CMK (cell line): ENCODE results near the gene STAT5B.
"Not testable (repeated sequence)": the region's sequence is repeated elsewhere in the genome, so short reads cannot be mapped to it uniquely, and the experiment has no call there.

Experiments used
- DNase-seq: peaks from one replicate; pipeline ENCODE4 v3.0.0-alpha.2; 2010; ENCODE audit warnings: low read depth

STAT5B gene

DNA sequence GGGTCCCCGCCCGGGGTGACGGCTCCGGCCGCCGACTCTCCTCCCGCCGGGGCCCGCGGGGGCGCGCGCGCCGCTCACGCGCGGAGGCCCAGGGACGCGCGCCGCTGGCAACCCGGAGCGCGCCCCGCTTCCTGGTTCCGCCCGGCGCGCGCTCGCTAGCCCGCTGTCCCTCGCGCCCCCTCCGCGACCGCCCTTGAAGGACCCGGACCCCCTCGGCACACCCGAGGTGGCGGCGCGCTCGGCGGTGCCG is at the start of gene STAT5B:
Gene STAT5B (minus strand): TSS at position 33 of the 250 bp plus-strand sequence. CDS start 44,264 bp downstream, outside the sequence.
- DNase-seq: peak; percentile 58

DNA sequence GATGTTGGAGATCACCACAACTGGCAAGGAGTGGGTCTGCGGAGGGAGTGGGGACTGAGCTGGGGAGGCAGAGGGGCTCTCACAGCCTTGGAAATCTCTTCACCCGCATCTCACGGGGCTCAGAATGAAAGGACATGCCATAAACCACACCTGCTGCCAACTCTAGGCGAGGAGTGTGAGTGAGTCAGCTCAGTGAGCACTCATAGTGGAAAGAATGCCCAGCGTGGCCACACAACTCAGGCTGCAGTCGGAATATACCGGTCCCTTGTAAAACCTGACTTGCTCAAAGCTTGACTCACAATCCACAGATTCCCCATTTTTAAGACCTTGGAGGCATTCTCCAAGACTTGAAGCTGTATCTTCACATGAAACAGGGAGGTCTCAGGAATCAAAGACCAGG is 48.8 kb upstream of the STAT5B start:
- DNase-seq: no peak

DNA sequence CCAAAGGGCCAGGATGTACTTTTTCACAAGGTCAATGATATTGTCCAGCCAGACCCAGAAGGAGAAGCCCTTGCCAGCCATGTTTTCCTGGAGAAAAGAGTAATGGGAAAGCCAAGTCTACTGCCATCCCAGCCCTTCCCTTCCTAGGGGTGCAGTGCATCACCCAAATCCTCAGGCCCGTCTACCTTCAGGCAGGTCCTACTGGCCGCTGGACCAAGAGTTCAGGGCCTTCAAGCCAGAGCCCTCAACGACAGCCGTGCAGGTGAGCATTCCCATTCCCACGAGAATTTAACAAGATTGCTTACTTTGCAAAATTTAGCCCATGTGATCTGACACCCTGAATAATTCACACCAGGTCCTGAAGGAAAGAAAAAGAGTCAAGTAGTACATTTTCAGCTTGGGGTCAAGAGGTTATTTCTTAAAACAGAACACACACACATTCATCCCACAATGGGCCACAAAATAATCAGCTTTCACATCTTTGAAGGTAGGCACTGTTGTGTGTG is 47.1 kb upstream of the STAT5B start:
- no peak for DNase-seq

DNA sequence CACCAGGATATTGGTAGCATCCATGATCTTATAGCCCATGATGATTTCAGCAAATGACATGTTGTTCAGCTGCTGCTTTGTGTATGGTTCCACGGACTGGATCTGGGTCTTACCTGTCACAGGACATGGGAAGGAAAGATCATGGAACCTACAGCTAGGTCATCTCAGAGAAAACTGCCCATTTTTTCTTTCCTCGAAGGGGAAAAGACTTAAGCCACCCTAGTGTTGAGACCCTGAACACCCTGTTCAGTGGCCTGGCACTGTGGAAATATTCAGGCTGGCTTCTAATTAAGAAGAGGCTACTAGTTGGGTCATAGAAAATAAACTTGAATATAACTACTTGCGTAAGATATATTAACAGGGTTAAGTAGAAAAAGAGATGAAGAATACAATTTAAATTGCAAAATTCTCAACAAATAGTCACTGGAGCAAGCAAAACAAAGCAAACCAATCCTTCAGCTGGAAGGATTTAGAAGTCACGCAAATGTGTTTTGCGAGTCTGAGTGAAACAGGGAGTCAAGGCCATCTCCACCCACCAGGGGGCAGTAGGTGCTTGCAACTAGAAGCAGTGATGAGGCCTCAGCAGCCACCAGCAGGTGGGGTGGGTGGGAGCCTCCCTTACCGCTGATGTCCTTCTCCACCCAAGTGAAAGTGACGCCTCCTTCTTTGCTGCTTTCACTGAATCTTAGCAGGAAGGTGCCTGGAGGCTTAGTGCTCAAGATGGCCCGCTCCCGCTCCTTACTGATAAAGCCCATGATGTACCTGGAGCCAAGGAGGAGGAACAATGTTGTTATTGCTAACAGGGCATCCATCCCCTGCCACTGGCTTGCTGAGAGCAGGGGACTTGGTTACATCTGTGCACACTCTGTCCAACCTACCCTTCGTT is 46.4 kb upstream of the STAT5B start:
- DNase-seq: peak; percentile 93

GRCh38 chr17:42321555-42321954 is 45.4 kb upstream of the STAT5B start:
- no peak for DNase-seq

GRCh38 chr17:42317967-42318366 is 41.8 kb upstream of the STAT5B start:
- not testable (repeated sequence) for DNase-seq

DNA sequence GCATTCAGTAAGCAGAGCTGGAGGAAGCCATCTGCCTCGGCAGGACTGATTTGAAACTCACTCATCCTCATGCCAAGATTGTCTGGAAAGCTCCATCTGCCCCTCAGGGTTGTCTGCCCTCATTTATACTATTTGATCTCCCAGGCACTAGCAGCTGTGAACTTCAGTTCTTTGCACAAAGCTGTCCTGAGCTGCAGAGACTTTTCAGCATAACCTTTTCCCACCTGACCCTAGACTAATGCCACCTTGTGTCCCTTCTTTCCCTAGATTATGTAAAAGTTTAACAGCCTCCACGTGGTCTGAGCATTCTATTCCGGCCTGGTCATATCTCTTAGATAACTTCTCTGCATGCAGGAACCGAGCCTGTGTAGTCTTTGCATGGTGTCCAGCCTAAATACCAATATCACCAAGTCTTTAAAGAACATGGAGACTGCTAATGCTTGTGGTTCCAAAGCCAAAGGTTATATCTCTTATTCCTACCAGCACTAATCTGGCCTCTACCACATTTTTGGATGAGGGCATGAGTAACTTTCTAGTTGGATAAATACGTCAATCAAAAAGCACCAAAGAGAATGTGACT is 41.2 kb upstream of the STAT5B start:
- DNase-seq: no peak

- no peak for DNase-seq
Measured at GRCh38 chr17:42316755-42317154, 40.6 kb upstream of the STAT5B start.

GRCh38 chr17:42315402-42316156 is 39.4 kb upstream of the STAT5B start:
- peak; percentile 95 for DNase-seq

DNA sequence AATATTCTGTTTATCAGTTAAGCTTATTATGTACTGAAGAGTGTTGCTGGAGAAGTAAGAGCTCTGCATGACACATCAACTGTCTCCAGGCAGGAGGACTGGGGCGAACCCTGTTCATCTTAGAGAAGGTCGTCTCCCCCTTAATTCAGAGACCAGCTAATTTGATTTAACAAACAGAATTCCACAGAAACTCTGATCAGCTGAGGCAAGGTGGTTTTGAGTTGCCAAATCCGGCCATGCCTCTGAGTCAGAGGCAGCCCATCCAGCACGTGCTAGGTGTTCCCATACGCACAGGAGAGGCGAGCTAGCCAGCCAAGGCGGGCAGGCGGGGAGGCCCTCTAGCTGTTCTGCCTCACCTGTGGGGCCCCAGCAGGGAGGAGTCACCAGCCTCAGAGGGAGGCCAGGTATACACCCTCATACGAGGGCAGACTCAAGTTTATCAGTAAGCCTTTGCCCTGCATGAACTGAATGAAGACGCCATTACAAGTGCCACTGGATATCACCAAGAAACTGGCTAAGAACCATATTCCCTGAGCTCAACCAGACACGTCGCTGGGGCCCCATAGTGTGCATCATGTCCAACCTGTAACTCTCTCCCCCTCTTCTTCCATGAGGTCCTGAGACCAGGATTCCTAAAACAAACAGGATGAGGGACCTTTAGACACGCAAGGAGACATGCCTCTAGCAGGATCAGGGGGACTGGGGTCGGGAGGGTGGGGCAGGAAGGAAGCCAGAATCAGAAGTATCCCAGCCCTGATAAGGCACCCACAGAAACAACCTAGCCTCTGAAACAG is 37.8 kb upstream of the STAT5B start:
- DNase-seq: peak; percentile 80

DNA sequence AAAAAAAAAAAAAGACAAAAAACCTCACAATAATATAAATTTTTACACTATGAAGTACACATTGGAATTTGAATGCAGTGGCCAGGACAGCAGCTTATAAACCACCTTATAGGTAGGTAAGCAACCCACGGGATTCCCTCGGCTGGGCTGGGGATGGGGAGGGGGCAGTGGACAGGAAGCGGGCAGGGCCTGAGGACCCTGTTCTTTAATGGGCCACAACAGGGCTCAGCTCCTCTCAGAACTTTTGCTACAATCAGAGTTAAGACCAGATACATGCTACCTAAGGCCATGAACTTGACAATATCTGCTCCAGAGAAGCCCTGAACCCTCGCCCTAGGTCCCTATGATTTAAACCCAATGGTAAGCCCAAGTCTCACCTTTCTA is 37.2 kb upstream of the STAT5B start:
- no peak for DNase-seq

- DNase-seq: peak; percentile 95
Measured at GRCh38 chr17:42312285-42313130, 36.3 kb upstream of the STAT5B start.

GRCh38 chr17:42312035-42312284 is 35.8 kb upstream of the STAT5B start:
- no peak for DNase-seq

DNA sequence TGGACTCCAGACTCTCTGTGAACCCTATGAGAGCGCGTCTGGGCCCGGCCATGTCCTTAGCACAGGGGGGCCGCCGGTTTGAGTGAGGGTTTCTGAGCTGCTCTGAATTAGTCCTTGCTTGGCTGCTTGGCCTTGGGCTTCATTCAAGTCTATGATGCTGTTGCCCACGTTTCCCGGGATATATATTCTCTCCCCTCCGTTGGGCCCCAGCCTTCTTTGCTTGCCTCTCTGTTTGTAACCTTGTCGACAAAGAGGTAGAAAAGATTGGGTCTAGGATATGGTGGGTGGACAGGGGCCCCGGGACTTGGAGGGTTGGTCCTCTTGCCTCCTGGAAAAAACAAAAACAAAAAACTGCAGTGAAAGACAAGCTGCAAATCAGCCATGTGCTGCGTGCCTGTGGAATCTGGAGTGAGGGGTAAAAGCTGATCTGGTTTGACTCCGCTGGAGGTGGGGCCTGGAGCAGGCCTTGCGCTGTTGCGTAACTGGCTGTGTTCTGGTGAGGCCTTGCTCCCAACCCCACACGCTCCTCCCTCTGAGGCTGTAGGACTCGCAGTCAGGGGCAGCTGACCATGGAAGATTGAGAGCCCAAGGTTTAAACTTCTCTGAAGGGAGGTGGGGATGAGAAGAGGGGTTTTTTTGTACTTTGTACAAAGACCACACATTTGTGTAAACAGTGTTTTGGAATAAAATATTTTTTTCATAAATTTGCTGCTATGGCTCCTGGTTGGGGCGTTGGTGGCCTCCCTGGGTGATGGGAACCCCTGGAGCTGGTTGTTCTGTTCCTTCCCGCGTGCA is 35.2 kb upstream of the STAT5B start:
- DNase-seq: peak; percentile 70

GRCh38 chr17:42310787-42311215 is 34.6 kb upstream of the STAT5B start:
- no peak for DNase-seq

GRCh38 chr17:42309986-42310786 is 34.0 kb upstream of the STAT5B start:
- no peak for DNase-seq

- no peak for DNase-seq
Measured at GRCh38 chr17:42309142-42309541, 33.0 kb upstream of the STAT5B start.

- no peak for DNase-seq
Measured at GRCh38 chr17:42308446-42308845, 32.3 kb upstream of the STAT5B start.

GRCh38 chr17:42307362-42307927 is 31.3 kb upstream of the STAT5B start:
- no peak for DNase-seq

- no peak for DNase-seq
Measured at GRCh38 chr17:42306385-42306667, 30.1 kb upstream of the STAT5B start.
